Stimulated activated CD4-positive, alpha-beta T cell treated with anti-CD3 and anti-CD28 coated beads, Interleukin-1b, Interleukin-23, amount 100 ng/mL, for 4 hours (primary cell): ENCODE results near the gene ZFP57.
"Not testable (repeated sequence)": the region's sequence is repeated elsewhere in the genome, so short reads cannot be mapped to it uniquely, and the experiment has no call there.

ENCODE experiments used
- DNase-seq, 2 donors: peaks; one replicate each; pipeline ENCODE4 v3.0.0-alpha.2; 2020; ENCODE audit warnings: low read depth in 2 of 2

Gene ZFP57

DNA sequence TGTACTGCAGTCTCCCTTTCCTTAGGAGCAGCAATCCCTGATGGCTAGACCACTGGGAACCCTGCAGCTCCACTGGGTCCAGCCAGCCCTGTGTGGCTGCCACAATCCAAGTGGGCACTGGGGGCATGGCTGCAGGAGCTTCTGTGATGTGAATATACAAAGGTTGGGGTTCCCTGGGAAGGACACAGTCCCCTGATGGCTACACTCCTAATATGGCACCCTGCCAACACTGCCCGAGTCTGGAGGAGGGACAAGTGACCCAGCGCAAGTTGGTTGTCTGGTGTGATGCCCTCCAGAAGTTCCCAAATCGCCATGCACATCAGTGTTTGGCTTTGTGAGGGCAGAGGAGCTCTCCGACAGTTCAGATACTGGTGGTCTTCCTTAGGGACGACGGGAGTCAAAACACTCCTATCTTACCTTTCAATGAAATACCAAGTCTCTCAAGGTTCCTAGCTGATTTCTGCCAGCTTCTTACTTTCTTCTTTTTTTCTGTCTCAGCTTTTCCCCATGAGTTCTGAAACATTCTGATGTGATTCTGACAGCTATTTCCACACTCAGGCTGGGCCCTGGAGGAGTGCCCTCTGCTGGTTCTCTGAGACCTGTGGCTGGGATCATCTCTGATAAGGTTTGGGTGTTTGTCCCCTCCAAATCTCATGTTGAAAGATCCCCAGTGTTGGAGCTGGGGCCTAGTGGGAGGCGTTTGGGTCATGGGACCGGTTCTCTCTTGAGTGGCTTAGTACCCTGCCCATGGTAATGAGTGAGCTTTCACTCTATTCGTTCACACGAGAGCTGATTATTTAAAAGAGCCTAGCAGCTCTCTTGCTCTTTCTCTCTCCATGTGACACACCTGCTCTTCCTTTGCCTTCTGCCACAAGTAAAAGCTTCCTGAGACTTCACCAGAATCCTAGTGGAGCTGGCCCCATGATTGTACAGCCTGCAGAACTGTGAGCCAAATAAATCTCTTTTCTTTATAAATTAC lies 15.5 kb upstream of the ZFP57 start:
- no peak for DNase-seq

DNA sequence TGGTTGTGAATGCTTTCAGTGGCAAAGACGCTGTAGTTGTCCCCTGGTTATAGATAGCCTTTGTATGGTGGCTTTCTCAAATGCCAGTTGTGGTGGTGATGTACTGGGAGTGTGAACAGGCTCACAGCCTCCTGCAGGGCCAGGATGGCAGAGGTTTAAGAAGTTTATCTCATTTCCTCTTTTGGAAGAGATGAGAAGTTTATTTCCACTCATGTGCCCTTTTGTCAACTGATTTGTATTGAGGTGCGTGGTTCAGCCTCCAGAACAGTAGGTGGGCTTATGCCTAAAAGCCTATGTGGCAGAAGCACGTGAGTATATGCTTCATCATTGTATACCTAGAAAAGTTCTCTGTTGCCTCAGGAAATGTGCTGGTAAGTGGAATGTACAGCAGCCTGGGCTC lies 13.7 kb upstream of the ZFP57 start:
- DNase-seq, result no peak

- no peak for DNase-seq
Observed at GRCh38 chr6:29685718-29686326, 4.9 kb upstream of the ZFP57 start.

DNA sequence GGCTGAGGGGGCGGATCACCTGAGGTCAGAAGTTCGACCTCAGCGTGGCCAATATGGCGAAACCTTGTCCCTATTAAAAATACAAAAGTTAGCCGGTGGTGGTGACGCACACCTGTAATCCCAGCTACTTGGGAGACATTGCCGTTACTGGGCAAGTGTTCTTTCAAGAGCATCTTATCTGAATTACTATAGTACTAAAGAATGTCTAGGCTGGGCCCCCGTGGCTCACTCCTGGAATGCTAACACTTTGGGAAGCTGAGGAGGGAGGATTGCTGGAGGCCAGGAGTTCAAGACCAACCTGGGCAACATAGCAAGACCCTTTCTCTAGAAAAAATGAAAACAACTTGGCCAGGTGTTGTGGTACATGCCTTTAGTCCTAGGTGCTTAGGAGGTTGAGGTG lies 859 bp upstream of the ZFP57 start:
- DNase-seq, result no peak

GRCh38 chr6:29680416-29680815 lies 536 bp downstream of the ZFP57 start:
- DNase-seq, result no peak

GRCh38 chr6:29679962-29680361 lies 990 bp downstream of the ZFP57 start:
- DNase-seq, result no peak

DNA sequence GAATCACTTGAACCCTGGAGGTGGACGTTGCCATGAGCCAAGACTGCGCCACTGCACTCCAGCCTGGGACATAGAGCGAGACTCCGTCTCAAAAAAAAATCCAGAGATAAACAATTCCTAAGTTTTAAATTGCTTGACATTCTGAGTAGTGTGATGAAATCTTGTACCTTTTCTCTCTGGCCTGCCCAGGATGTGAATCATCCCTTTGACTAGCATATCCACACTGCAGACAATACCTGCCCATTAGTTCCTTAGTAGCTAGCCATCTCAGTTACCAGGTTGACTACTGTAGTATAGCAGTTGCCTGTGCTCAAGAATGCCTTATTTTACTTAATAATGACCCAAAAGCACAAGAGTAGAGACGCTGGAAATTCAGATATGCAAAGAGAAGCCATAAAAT lies 2.8 kb downstream of the ZFP57 start:
- DNase-seq, result no peak

- no peak for DNase-seq
Observed at GRCh38 chr6:29676981-29677601, 3.9 kb downstream of the ZFP57 start.

GRCh38 chr6:29675561-29675960 lies 5.4 kb downstream of the ZFP57 start:
- no peak for DNase-seq

DNA sequence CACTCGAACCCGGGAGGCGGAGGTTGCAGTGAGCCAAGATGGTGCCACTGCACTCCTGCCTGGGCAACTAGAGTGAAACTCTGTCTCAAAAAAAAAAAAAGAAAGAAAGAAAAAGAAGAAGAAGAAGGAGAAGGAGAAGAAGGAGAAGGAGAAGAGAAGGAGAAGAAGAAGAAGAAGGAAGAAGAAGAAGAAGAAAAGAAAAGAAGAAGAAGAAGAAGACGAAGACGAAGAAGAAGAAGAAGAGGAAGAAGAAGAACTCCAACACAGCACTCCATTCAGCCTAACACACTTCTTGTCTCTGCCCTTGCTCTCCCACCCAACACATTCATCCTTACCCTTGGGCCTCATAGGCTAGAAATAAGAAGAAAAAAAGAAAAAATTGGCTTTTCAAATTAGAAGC lies 6.9 kb downstream of the ZFP57 start:
- no peak for DNase-seq

DNA sequence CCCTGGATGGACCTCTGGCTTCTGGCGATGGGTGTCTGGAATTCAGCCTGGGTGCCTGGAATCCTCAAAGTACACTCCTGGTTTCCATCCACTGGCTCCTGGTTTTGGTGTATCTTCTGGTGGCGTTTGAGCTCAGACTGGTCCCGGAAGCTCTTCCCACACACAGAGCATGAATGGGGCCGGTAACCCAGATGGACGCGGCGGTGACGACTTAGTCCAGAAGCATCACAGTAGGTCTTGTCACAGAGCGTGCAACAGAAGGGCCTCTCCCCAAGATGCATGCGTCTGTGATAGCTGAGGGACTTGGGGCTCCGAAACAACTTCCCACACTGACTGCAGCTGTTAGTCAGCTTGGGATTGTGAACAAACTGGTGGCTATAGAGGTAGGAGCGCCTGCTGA lies 7.8 kb downstream of the ZFP57 start:
- DNase-seq, result no peak

DNA sequence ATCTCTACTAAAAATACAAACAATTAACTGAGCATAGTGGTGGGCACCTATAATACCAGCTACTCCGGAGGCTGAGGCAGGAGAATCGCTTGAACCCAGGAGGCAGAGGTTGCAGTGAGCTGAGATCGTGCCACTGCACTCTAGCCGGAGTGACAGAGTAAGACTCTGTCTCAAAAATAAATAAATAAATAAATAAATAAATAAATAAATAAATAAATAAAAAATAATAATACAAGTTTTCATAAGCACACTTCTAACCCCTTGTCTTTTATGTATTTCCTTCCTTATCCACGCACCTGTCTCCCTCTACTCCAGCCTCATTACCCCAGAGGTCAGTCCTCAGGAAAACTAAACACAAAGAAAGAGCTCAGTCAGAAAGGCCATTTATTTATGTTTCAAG lies 8.8 kb downstream of the ZFP57 start:
- DNase-seq, result not testable (repeated sequence)

DNA sequence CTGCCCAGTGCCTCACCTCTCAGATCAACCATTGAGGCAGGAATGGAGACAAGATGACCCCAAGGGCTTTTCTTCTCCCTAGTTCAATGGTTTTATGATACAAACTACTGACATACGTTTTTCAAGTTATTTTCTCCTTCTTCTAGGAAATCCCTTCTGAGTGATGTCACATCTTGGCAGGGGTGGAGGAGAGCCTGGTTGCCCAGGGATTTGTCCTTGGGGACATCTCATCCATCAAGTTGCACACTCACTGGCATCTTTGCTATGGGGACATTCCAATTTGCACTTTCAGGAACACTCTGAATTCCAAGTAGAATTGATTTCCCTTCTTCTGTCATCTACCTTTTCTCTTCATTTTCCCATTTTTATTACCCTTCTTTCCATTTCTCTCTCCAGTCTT lies 9.9 kb downstream of the ZFP57 start:
- DNase-seq, result no peak

DNA sequence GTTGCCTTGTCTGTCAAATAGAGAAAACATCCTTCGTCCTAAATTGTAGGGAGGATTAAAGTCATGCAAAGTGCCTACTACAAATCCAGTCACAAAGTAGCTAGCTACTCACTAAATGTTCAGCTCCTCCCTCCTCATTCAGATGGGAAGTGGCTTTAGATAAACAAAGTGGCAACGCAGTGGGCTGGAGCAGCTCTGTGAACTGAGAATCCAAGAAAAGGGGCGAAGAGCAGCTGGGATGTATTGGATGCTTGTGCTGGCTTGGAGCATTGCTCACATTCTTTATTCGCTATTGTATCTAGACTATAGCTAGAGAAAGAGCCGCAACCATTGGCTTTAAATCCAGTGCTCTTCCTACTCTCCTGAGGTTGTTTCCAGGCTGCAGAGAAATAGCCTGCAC lies 13.8 kb downstream of the ZFP57 start:
- DNase-seq, result no peak

- DNase-seq, result no peak
Observed at GRCh38 chr6:29666826-29667130, 14.2 kb downstream of the ZFP57 start.

DNA sequence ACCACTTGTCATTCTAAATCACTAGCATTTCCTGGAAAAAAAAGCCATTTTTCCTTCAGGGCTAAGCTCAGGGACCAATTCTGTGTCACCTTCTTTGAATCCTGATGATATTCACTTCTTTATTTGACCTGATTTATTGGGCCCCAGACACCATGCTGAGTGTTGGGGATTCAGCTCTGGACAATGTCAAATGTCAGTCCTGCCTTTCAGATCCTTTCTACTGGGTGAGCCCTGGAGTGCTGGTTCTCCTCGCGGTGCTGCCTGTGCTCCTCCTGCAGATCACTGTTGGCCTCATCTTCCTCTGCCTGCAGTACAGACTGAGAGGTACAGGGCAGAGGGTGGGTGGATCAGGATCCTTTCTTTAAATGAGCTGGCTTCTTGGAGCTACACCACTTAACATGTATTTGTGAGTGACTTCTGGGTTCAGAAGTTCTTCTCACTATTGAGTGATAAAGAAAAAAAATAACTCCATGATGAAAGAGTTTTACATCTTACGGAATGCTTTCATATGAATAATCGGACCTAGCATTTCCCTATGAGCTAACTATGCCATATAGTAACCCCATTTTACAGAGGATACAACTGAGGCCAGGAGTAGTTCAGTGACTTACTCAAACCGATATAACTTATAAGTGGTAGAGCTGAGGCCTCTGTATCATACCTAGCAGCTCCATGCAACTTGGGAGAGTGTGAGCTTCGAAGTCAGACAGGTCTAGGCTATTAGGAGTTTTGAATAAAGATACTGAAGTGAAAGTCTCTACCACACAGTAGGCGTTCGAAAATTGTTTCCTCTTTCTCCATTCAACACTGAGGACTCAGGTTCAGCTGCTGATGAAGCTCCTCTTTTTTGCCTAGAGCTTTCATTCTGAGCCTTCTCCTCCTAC lies 14.8 kb downstream of the ZFP57 start:
- DNase-seq, result no peak

- no peak for DNase-seq
Observed at GRCh38 chr6:29663300-29664042, 17.5 kb downstream of the ZFP57 start.

- not testable (repeated sequence) for DNase-seq
Observed at GRCh38 chr6:29661502-29662141, 19.3 kb downstream of the ZFP57 start.

DNA sequence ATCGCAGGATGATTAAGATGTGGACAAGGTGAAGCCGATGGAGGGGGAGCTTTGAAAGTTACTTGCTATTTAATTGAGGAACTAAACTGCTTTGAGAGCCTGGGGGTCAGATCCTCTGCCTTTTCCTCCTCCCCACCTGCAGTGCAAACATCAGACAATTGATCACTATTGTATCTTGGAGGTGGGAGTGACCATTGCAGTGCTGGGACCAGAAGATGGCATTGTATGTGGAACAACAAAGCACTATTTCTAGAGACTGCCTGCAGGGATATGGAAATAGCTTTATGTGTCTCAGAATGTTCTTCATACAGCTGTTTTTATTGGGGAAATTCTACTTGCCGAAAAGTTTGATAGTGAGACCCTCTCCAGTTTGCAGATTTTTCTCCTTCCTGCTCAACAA lies 19.9 kb downstream of the ZFP57 start:
- DNase-seq, result no peak

DNA sequence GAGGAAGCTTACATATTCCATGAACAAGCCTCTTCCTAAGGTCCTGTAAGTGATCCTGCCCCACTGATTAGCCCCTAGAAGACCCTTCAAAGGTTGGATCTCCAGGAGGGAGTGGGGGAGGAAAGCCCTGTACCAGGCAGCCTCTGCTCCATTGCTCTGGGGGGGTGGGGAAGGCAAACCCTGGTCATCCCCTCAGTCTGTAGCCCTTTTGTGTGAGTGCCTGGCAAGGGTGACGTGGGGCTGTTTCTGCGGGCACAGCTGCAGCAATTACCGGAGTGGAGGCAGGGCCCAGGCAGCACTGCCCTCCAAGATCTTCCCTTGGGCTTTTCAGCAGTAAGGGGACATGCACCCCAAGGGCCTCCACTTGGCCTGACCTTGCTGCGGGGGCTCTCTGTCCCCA lies 24.2 kb downstream of the ZFP57 start, which contains the start of gene MOG:
Gene MOG, plus strand, starts transcription at position 295 of the 400 bp plus-strand sequence. CDS start 118 bp downstream, outside the sequence.
- DNase-seq, result no peak

GRCh38 chr6:29656157-29656556 lies 24.8 kb downstream of the ZFP57 start:
- no peak for DNase-seq
